Stomach (tissue), 4 donors: Measurements from ENCODE around the gene GPRIN1.

ENCODE experiments used
- EP300 ChIP-seq: sonication (generic); formaldehyde crosslinking; IDR thresholded peaks from one replicate; pipeline ENCODE4 v1.6.1; 2017; ENCODE audit warnings: antibody characterized with exemption
- POLR2A ChIP-seq, 4 donors: fragments of 450-650 bp; IDR thresholded peaks; one replicate each; pipeline ENCODE4 v1.6.1; 2016; ENCODE audit warnings: antibody characterized with exemption in 4 of 4, control low read depth in 2 of 4, mild to moderate bottlenecking in 1 of 4, moderate library complexity in 1 of 4
- TF ChIP-seq, protein P1 (sequence below), 7 experiments: fragments of 450-650 bp in 4 of 7; fragments of 200-600 bp in 3 of 7; sonication (generic) in 3 of 7; IDR thresholded peaks; one replicate each; pipeline ENCODE4 v1.5.1; 2016 to 2019; ENCODE audit warnings: antibody characterized with exemption in 7 of 7, control low read depth in 2 of 7, mild to moderate bottlenecking in 1 of 7

DNA sequence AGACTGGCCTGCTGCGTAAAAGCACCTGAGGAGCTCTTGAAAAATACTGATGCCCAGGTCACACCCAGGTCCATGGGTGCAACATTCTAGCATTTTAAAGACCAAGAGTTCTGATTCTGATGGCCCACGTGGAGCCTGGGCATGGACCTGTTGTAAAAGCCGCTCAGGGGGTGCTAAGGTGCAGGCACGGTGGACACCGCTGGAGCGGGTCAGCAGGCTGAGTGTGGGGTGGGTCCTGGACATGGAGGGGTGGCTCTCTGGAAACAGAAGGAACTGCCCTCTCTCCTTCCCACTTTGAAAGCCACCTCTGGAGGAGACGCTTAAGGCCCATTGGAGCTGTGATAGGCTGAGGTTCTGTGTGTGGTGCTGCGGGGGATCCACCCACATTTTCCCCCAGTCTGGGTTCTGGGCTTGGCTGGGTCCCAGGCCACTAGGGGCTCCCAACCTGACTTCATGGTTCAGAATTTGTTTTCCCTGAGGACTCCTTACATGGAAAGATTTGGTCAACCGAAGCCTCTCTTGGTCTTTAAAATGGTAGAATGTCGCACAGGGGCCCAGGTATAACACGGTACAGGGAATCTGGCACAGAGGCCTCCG lies 16.6 kb downstream of the GPRIN1 start:
- TF ChIP-seq, protein P1, sequence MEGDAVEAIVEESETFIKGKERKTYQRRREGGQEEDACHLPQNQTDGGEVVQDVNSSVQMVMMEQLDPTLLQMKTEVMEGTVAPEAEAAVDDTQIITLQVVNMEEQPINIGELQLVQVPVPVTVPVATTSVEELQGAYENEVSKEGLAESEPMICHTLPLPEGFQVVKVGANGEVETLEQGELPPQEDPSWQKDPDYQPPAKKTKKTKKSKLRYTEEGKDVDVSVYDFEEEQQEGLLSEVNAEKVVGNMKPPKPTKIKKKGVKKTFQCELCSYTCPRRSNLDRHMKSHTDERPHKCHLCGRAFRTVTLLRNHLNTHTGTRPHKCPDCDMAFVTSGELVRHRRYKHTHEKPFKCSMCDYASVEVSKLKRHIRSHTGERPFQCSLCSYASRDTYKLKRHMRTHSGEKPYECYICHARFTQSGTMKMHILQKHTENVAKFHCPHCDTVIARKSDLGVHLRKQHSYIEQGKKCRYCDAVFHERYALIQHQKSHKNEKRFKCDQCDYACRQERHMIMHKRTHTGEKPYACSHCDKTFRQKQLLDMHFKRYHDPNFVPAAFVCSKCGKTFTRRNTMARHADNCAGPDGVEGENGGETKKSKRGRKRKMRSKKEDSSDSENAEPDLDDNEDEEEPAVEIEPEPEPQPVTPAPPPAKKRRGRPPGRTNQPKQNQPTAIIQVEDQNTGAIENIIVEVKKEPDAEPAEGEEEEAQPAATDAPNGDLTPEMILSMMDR (IDR thresholded peaks at IDR 0.05): no peak
- TF ChIP-seq POLR2A (IDR thresholded peaks at IDR 0.05) (no peak), EP300 (no peak)
